ENCODE data around the gene AK5.

- no peak for TF ChIP-seq CTCF (IDR thresholded peaks at IDR 0.05)
- TF ChIP-seq POLR2A (IDR thresholded peaks at IDR 0.05), result no peak
Observed at GRCh38 chr1:77467741-77468140, 185.9 kb downstream of the AK5 start.
